D721Med (cell line): ENCODE results near the gene BCKDHA.

Source experiments
- DNase-seq: peaks from one replicate; pipeline ENCODE4 v3.0.0; 2011; ENCODE audit warnings: low spot score; ENCODE audit not compliant: insufficient read length
- FAIRE-seq: peaks from 2 replicates; lab custom pipeline; 2011; peaks lifted over from hg19 to GRCh38; lab: Jason Lieb, UNC
- TF ChIP-seq, protein P1 (sequence below): IDR thresholded peaks from 2 replicates; pipeline ENCODE4 v1.5.1; 2012; ENCODE audit warnings: mild to moderate bottlenecking, control low read depth; ENCODE audit not compliant: insufficient read depth; ENCODE audit errors: missing control alignments

Gene BCKDHA

DNA sequence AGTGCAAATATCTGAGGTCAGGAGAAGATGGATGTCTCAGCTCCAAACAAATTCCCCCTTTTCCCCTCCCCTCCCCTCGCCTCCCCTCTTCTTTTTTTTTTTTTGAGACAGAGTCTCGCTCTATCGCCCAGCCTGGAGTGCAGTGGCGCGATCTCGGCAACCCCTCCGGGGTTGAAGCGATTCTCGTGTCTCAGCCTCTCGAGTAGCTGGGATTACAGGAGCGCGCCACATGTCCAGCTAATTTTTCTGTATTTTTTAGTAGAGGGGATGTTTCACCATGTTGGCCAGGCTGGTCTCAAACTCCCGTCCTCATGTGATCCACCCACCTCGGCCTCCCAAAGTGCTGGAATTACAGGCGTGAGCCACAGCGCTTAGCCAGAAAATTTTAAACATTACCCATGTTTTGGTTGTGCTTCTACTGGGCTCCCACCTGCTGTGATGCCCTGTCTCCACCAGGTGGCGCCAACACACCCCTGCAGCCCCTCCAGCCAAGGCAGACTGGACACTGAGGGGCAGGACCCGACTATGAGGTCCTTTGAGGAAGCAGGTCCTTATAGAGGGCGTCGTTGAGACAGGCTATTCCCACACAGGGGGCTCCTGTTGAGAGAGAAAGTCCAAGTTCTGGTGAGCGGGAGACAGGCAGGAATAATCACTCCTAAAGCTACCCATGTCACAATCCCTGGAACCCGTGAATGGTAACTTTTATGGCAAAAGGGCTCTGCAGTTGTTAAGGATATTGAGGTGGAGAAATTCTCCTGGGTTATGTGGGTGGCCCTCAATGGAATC, 51.7 kb downstream of the BCKDHA start:
- DNase-seq (peak; percentile 72), FAIRE-seq (no peak)
- TF ChIP-seq, protein P1, sequence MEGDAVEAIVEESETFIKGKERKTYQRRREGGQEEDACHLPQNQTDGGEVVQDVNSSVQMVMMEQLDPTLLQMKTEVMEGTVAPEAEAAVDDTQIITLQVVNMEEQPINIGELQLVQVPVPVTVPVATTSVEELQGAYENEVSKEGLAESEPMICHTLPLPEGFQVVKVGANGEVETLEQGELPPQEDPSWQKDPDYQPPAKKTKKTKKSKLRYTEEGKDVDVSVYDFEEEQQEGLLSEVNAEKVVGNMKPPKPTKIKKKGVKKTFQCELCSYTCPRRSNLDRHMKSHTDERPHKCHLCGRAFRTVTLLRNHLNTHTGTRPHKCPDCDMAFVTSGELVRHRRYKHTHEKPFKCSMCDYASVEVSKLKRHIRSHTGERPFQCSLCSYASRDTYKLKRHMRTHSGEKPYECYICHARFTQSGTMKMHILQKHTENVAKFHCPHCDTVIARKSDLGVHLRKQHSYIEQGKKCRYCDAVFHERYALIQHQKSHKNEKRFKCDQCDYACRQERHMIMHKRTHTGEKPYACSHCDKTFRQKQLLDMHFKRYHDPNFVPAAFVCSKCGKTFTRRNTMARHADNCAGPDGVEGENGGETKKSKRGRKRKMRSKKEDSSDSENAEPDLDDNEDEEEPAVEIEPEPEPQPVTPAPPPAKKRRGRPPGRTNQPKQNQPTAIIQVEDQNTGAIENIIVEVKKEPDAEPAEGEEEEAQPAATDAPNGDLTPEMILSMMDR = peak; percentile 91

DNA sequence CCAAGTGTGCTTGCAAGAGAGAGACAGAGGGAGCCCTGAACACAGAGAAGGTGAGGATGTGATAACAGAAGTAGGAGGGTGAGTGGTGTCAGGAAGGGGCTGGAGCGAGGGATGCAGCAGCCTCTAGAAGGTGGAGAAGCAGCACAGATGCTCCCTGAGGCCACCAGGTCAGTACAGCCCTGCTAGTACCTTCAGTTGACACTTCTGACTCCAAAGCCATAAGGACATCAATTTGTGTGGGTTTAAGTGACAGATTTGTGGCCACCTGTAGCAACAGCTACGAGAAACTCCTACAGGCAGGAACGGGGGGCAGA, 52.2 kb downstream of the BCKDHA start:
- FAIRE-seq (no peak), DNase-seq (no peak)
- TF ChIP-seq, protein P1 = no peak

- no peak for FAIRE-seq
These were observed 55.1 kb downstream of the BCKDHA start for GRCh38 chr19:41452584-41453275.

GRCh38 chr19:41455936-41456335, 58.3 kb downstream of the BCKDHA start:
- no peak for FAIRE-seq
- DNase-seq = no peak

More at GRCh38 chr19:41452584-41453275, 55.1 kb downstream of the BCKDHA start:
- DNase-seq = no peak
- TF ChIP-seq, protein P1 = no peak

DNA sequence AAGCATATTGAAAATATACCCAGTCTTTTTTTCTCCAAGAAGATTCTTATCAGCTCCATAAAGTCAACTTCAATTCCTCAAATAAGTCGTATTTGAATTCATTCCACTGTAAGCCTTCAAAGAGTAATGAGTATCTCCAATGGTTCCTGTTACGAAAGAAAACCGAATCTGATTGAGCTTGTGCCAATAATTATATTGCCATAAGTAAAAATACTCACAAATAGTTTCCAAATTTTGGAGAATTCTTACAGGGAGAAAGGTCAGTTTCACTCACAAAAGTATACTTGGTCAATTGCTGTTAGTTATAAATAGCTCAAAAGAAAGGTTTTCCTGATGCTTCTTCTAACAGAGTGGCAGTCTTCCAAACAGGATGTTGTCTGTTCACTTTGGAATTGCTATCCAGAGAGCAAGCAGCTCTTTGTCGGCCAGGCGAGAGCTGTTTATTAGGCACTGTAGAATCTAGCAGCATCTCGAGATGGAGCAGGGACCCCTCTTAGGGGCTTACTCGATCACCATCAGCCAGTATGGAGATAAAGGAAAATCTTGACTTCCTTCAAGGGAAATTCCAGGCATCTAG, 58.8 kb downstream of the BCKDHA start:
- DNase-seq (no peak), FAIRE-seq (no peak)
- TF ChIP-seq, protein P1 = no peak

More at GRCh38 chr19:41455936-41456335, 58.3 kb downstream of the BCKDHA start:
- TF ChIP-seq, protein P1 = no peak

DNA sequence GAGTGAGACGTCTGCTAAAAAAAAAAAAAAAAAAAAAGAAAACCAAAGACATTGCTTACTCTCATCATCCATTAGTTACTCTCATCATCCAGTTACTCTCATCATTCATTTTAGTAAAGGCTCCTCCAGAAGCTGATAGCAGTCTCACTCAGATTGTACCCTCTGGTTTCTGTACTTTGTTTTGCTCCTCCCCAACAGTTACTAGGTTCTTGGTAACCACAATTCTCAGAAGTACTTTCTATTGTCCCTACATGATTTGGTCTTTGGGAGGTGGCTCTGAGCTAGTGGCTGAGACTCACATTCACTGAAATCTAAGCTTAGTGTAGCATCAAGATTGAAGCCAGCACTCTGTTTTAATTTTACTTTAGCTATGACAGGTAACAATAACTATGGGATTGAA, 59.6 kb downstream of the BCKDHA start:
- FAIRE-seq = no peak
- DNase-seq = no peak
- TF ChIP-seq, protein P1 = no peak
